Vagina (tissue), 2 donors: ENCODE measurements around the gene CCDC126.

Experiments used
- POLR2A ChIP-seq, 2 donors: fragments of 450-650 bp; IDR thresholded peaks; one replicate each; pipeline ENCODE4 v1.6.1; 2017; ENCODE audit warnings: antibody characterized with exemption in 2 of 2, mild to moderate bottlenecking in 2 of 2, moderate library complexity in 2 of 2
- POLR2AphosphoS5 ChIP-seq, 2 donors: sonication (generic); formaldehyde crosslinking; IDR thresholded peaks; one replicate each; pipeline ENCODE4 v1.9.0; 2017; ENCODE audit warnings: antibody characterized with exemption in 2 of 2, mild to moderate bottlenecking in 2 of 2, low read depth in 1 of 2; ENCODE audit not compliant: insufficient read depth in 1 of 2
- TF ChIP-seq, protein P1 (sequence below), 3 experiments: fragments of 450-650 bp in 2 of 3; fragments of 200-600 bp in 1 of 3; sonication (generic) in 1 of 3; IDR thresholded peaks; one replicate each; pipeline ENCODE4 v1.5.1; 2017 to 2019; ENCODE audit warnings: antibody characterized with exemption in 3 of 3, mild to moderate bottlenecking in 2 of 3, moderate library complexity in 2 of 3

DNA sequence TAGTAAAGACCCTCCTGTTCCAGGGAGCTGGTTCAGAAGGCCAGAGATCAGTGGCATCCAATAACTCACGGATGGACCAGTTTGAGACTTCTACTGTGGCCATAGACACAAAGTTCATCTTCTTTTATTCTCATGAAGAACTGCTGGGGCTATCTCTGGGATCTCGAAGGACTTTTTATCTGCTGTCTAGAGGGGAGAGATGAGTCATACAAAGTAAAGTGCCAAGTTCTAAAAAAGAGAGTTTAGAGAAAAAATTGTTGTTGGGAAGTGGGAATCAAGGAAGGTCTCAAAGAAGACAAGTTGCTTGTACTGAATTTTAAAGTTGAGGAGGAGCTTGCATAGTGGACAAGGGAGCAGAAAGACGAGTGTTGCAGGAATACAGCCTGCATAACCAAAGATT lies 74.9 kb downstream of the CCDC126 start:
- TF ChIP-seq POLR2AphosphoS5 (IDR thresholded peaks at IDR 0.05; ENCODE audit: insufficient read depth in 1 of 2, low read depth in 1 of 2): no peak
- TF ChIP-seq, protein P1, sequence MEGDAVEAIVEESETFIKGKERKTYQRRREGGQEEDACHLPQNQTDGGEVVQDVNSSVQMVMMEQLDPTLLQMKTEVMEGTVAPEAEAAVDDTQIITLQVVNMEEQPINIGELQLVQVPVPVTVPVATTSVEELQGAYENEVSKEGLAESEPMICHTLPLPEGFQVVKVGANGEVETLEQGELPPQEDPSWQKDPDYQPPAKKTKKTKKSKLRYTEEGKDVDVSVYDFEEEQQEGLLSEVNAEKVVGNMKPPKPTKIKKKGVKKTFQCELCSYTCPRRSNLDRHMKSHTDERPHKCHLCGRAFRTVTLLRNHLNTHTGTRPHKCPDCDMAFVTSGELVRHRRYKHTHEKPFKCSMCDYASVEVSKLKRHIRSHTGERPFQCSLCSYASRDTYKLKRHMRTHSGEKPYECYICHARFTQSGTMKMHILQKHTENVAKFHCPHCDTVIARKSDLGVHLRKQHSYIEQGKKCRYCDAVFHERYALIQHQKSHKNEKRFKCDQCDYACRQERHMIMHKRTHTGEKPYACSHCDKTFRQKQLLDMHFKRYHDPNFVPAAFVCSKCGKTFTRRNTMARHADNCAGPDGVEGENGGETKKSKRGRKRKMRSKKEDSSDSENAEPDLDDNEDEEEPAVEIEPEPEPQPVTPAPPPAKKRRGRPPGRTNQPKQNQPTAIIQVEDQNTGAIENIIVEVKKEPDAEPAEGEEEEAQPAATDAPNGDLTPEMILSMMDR (IDR thresholded peaks at IDR 0.05): no peak
- TF ChIP-seq POLR2A (IDR thresholded peaks at IDR 0.05): no peak
